HG02884 (cell line): Measurements from ENCODE around the gene YBX3.
A peak's percentile ranks its signal among the peaks of the same experiment; 100 is the strongest.
"Not testable (repeated sequence)": the region's sequence is repeated elsewhere in the genome, so short reads cannot be mapped to it uniquely, and the experiment has no call there.

Source experiments
- ATAC-seq: cut with Tn5 transposase; IDR thresholded peaks from one replicate; pipeline ENCODE4 v1.9.1; 2021; ENCODE audit warnings: mild to moderate bottlenecking, moderate library complexity; ENCODE audit not compliant: unreplicated experiment

YBX3 gene

GRCh38 chr12:10722905-10723746 lies at the start of gene YBX3:
Gene YBX3, minus strand, starts transcription at chr12:10723323. Its CDS starts 212 bp downstream, at chr12:10723111.
- peak; percentile 53 for ATAC-seq

- no peak for ATAC-seq
Observed at GRCh38 chr12:10771132-10771733, 48.1 kb upstream of the YBX3 start.

- no peak for ATAC-seq
Observed at GRCh38 chr12:10759657-10760056, 36.5 kb upstream of the YBX3 start.

GRCh38 chr12:10756194-10756593 lies 33.1 kb upstream of the YBX3 start:
- ATAC-seq, result no peak

- ATAC-seq, result no peak
Observed at GRCh38 chr12:10753059-10753458, 29.9 kb upstream of the YBX3 start.

GRCh38 chr12:10750385-10750727 lies 27.2 kb upstream of the YBX3 start:
- no peak for ATAC-seq

GRCh38 chr12:10749700-10750384 lies 26.7 kb upstream of the YBX3 start:
- no peak for ATAC-seq

GRCh38 chr12:10747730-10748129 lies 24.6 kb upstream of the YBX3 start:
- no peak for ATAC-seq

- not testable (repeated sequence) for ATAC-seq
Observed at GRCh38 chr12:10743420-10743819, 20.3 kb upstream of the YBX3 start.

GRCh38 chr12:10741845-10742244 lies 18.7 kb upstream of the YBX3 start:
- ATAC-seq, result no peak

- ATAC-seq, result no peak
Observed at GRCh38 chr12:10740182-10740581, 17.1 kb upstream of the YBX3 start.

GRCh38 chr12:10739157-10740118 lies 16.3 kb upstream of the YBX3 start:
- no peak for ATAC-seq

GRCh38 chr12:10737249-10737648 lies 14.1 kb upstream of the YBX3 start:
- no peak for ATAC-seq

GRCh38 chr12:10736463-10736862 lies 13.3 kb upstream of the YBX3 start:
- ATAC-seq, result no peak

- no peak for ATAC-seq
Observed at GRCh38 chr12:10735428-10735827, 12.3 kb upstream of the YBX3 start.

GRCh38 chr12:10732549-10732948 lies 9.4 kb upstream of the YBX3 start:
- no peak for ATAC-seq

- ATAC-seq, result no peak
Observed at GRCh38 chr12:10732066-10732465, 8.9 kb upstream of the YBX3 start.

GRCh38 chr12:10730559-10730958 lies 7.4 kb upstream of the YBX3 start:
- ATAC-seq, result no peak

GRCh38 chr12:10728091-10728490 lies 5.0 kb upstream of the YBX3 start:
- ATAC-seq, result no peak

- no peak for ATAC-seq
Observed at GRCh38 chr12:10726945-10727344, 3.8 kb upstream of the YBX3 start.

- ATAC-seq, result no peak
Observed at GRCh38 chr12:10725003-10725402, 1.9 kb upstream of the YBX3 start.
